Parathyroid adenoma (tissue), 2 donors: Measurements from ENCODE around the gene MS4A10.

Experiments
- H2AFZ ChIP-seq: fragments of 300-600 bp; sonication (generic); one replicate; pipeline ENCODE4 v1.7.0; 2017; ENCODE audit warnings: antibody characterized with exemption, mild to moderate bottlenecking
- H3K27ac ChIP-seq: fragments of 300-600 bp; sonication (generic); one replicate; pipeline ENCODE4 v1.7.0; 2017
- H3K27me3 ChIP-seq: fragments of 300-600 bp; sonication (generic); one replicate; pipeline ENCODE4 v1.7.0; 2017; ENCODE audit warnings: low read length; ENCODE audit not compliant: control insufficient read depth, insufficient read depth
- H3K36me3 ChIP-seq: fragments of 300-600 bp; sonication (generic); one replicate; pipeline ENCODE4 v1.7.0; 2017; ENCODE audit warnings: low read length; ENCODE audit not compliant: control insufficient read depth, insufficient read depth
- H3K4me1 ChIP-seq: fragments of 300-600 bp; sonication (generic); one replicate; pipeline ENCODE4 v1.7.0; 2017; ENCODE audit warnings: control low read depth
- H3K4me2 ChIP-seq: fragments of 300-600 bp; sonication (generic); one replicate; pipeline ENCODE4 v1.7.0; 2017; ENCODE audit warnings: low read length
- H3K4me3 ChIP-seq: fragments of 300-600 bp; sonication (generic); one replicate; pipeline ENCODE4 v1.7.0; 2017; ENCODE audit warnings: low read depth, low read length
- H3K79me2 ChIP-seq: fragments of 300-600 bp; sonication (generic); one replicate; pipeline ENCODE4 v1.7.0; 2017; ENCODE audit warnings: control low read depth
- H3K9ac ChIP-seq: fragments of 300-600 bp; sonication (generic); one replicate; pipeline ENCODE4 v1.7.0; 2017; ENCODE audit warnings: mild to moderate bottlenecking
- H3K9me3 ChIP-seq: fragments of 300-600 bp; sonication (generic); one replicate; pipeline ENCODE4 v1.7.0; 2017; ENCODE audit warnings: low read length; ENCODE audit not compliant: control insufficient read depth
- CTCF ChIP-seq: fragments of 300-600 bp; sonication (generic); IDR thresholded peaks from one replicate; pipeline ENCODE4 v1.7.0; 2017; ENCODE audit warnings: antibody characterized with exemption, mild to moderate bottlenecking
- donor health status: primary hyperparathyroidism.

The MS4A10 gene

GRCh38 chr11:60769811-60770210 is 15.3 kb upstream of the MS4A10 start:
- Histone ChIP-seq H3K36me3 (no peaks in the 10 kb centered on the region), H3K79me2 (no peaks in the 10 kb centered on the region), H3K9ac (no peak overlapping the region), H3K4me3 (no peak overlapping the region), H3K9me3 (no peaks in the 10 kb centered on the region), H3K4me1 (no peaks in the 10 kb centered on the region), H3K27me3 (no peaks in the 10 kb centered on the region), H2AFZ (no peak overlapping the region), H3K4me2 (no peak overlapping the region), H3K27ac (no peak overlapping the region)
- no peak for TF ChIP-seq CTCF

GRCh38 chr11:60771146-60771545 is 14.0 kb upstream of the MS4A10 start:
- Histone ChIP-seq H3K4me1 (no peaks in the 10 kb centered on the region), H3K27me3 (no peaks in the 10 kb centered on the region), H2AFZ (no peak overlapping the region), H3K9ac (no peak overlapping the region), H3K27ac (no peak overlapping the region), H3K79me2 (no peaks in the 10 kb centered on the region), H3K36me3 (no peaks in the 10 kb centered on the region), H3K9me3 (no peaks in the 10 kb centered on the region), H3K4me3 (no peak overlapping the region), H3K4me2 (no peak overlapping the region)
- TF ChIP-seq CTCF: no peak

DNA sequence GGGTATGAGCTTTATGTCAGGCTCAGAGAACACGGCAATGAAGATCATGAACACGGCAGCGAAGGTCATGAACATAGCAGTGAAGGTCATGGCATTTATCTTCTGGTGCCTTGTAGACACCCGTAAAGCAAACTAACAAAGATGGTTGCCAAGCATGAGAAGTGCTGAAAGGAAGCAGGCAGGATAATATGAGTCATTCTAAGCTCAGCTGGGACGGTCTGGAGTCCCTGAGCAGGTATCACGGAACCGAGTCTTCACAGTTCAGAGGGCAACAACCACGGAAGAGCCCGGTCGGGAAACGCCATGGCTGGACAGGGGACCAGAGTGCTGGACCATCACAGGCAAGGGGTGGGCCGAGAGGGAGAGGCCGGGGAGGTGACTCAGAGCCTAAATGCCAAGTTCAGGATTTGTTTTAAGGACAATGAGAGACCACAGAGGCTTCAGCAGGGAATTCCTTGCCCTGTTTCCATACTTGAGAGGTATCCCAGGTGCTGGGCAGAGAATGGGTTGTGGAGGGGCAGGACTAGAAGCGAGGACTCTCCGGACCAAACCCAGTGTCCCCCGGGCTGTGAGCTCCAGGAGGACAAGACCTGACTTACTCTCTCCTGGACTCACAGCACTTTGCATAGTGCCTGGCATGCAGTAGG is 13.1 kb upstream of the MS4A10 start:
- Histone ChIP-seq H3K36me3 (no peaks in the 10 kb centered on the region), H3K27me3 (no peaks in the 10 kb centered on the region), H3K4me2 (no peak overlapping the region), H3K79me2 (no peaks in the 10 kb centered on the region), H2AFZ (no peak overlapping the region), H3K27ac (no peak overlapping the region), H3K4me1 (no peaks in the 10 kb centered on the region), H3K9ac (no peak overlapping the region), H3K9me3 (no peaks in the 10 kb centered on the region), H3K4me3 (no peak overlapping the region)
- TF ChIP-seq CTCF: no peak

- H3K27me3 ChIP-seq: no peaks in the 10 kb centered on the region
- H2AFZ ChIP-seq: no peak overlapping the region
- H3K9me3 ChIP-seq: no peaks in the 10 kb centered on the region
- H3K4me1 ChIP-seq: no peaks in the 10 kb centered on the region
- TF ChIP-seq CTCF: no peak
- no peak overlapping the region for H3K9ac ChIP-seq
- no peaks in the 10 kb centered on the region for H3K79me2 ChIP-seq
- H3K4me3 ChIP-seq: no peak overlapping the region
- no peaks in the 10 kb centered on the region for H3K36me3 ChIP-seq
- no peak overlapping the region for H3K27ac ChIP-seq
- no peak overlapping the region for H3K4me2 ChIP-seq
Observed at GRCh38 chr11:60772666-60773065, 12.5 kb upstream of the MS4A10 start.

- H3K27ac ChIP-seq: no peak overlapping the region
- H3K4me2 ChIP-seq: no peak overlapping the region
- H3K79me2 ChIP-seq: no peaks in the 10 kb centered on the region
- H2AFZ ChIP-seq: no peak overlapping the region
- H3K27me3 ChIP-seq: no peaks in the 10 kb centered on the region
- TF ChIP-seq CTCF: no peak
- H3K4me3 ChIP-seq: no peak overlapping the region
- no peaks in the 10 kb centered on the region for H3K4me1 ChIP-seq
- H3K36me3 ChIP-seq: no peaks in the 10 kb centered on the region
- no peak overlapping the region for H3K9ac ChIP-seq
- no peaks in the 10 kb centered on the region for H3K9me3 ChIP-seq
Observed at GRCh38 chr11:60774726-60775125, 10.4 kb upstream of the MS4A10 start.
